WI38 (cell line): ENCODE data around the gene HSPA1L.
"Not testable (repeated sequence)": the region's sequence is repeated elsewhere in the genome, so short reads cannot be mapped to it uniquely, and the experiment has no call there.

ENCODE experiments used
- H3K4me3 ChIP-seq: 2 replicates; pipeline ENCODE4 v1.5.1; 2011; ENCODE audit warnings: low read depth, mild to moderate bottlenecking, control low read depth, low read length
- TF ChIP-seq, protein P1 (sequence below): IDR thresholded peaks from 2 replicates; pipeline ENCODE4 v1.5.1; 2012; ENCODE audit warnings: low read depth, mild to moderate bottlenecking, control low read depth, low read length

Gene HSPA1L

DNA sequence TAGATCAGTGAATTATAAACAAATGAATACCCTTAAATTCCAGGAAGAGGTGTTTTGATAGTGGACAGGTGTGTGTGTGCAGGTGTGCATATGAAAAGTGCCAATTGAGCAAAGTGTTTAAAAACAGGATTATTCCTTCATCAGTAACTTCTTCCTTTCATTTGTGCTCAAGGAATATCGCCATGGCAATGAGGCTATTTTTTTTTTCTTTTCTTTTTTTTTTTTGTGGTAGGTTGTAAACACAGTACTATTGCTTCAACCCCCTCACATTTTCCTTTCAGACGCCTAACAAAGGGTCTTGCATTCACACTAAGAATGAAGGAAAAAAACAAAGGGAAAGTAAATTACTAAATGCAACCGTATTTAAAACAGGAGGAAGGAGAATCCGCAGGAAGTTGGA lies 10.5 kb upstream of the HSPA1L start:
- no peak overlapping the region for H3K4me3 ChIP-seq
- TF ChIP-seq, protein P1, sequence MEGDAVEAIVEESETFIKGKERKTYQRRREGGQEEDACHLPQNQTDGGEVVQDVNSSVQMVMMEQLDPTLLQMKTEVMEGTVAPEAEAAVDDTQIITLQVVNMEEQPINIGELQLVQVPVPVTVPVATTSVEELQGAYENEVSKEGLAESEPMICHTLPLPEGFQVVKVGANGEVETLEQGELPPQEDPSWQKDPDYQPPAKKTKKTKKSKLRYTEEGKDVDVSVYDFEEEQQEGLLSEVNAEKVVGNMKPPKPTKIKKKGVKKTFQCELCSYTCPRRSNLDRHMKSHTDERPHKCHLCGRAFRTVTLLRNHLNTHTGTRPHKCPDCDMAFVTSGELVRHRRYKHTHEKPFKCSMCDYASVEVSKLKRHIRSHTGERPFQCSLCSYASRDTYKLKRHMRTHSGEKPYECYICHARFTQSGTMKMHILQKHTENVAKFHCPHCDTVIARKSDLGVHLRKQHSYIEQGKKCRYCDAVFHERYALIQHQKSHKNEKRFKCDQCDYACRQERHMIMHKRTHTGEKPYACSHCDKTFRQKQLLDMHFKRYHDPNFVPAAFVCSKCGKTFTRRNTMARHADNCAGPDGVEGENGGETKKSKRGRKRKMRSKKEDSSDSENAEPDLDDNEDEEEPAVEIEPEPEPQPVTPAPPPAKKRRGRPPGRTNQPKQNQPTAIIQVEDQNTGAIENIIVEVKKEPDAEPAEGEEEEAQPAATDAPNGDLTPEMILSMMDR: no peak

DNA sequence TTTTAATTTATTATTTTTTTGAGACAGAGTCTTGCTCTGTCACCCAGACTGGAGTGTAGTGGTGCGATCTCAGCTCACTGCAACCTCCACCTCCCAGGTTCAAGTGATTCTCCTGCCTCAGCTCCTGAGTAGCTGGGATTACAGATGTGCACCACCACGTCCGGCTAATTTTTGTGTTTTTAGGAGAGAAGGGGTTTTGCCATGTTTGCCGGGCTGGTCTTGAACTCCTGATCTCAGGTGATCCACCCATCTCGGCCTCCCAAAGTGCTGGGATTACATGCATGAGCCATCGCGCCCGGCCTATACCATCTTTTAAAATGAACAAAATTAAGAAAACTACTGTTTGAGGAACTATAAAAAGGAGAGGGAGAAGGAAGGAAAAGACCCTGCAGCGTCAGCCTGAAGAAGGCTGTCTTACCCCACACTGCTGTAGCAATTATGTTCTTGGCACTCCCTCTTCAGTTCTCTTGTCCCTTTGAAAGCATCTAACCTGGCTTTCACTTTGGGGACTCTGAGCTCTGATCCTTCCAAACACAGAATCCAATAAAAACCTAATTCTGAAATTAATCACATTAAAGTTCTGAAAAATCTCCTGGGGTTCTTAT lies 8.6 kb upstream of the HSPA1L start:
- H3K4me3 ChIP-seq: not testable (repeated sequence)

DNA sequence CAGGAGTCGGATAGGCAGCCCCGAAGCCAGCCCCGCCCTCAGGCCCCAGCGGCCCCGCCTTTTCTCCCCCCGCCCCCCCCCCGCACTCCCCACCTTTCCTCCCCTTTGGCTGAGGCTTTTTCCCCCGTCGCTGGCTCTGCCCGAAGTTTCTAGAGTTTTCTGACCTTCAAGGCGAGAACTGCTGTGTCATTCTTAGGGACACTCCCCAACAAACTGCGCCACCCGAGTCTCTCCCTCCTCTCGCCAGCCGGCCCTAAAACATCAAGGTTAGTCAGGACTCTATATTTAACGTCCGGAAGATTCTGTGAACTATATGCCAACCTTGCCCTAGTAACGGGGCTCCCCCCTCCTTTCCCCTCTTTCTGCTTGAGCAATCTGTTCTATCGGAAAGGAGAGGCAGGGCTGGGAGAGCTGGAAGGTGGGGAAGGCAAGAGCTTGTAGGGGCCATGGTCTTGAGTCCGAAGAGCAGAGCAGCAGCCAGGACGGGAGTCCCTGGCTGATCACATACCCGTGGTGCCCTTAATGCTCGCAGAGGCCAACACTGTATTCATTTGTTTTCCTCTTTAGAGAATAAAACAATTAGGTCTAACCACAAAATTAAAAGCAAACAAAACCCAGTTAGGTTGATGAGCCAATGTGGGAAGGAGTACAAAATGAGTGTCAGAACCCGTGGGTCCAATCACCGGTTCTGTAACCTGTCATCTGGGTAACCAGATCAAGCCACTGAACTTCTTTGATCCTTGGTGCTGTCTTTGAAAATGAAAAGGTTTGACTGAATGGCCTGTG lies 7.1 kb upstream of the HSPA1L start:
- TF ChIP-seq, protein P1: no peak

DNA sequence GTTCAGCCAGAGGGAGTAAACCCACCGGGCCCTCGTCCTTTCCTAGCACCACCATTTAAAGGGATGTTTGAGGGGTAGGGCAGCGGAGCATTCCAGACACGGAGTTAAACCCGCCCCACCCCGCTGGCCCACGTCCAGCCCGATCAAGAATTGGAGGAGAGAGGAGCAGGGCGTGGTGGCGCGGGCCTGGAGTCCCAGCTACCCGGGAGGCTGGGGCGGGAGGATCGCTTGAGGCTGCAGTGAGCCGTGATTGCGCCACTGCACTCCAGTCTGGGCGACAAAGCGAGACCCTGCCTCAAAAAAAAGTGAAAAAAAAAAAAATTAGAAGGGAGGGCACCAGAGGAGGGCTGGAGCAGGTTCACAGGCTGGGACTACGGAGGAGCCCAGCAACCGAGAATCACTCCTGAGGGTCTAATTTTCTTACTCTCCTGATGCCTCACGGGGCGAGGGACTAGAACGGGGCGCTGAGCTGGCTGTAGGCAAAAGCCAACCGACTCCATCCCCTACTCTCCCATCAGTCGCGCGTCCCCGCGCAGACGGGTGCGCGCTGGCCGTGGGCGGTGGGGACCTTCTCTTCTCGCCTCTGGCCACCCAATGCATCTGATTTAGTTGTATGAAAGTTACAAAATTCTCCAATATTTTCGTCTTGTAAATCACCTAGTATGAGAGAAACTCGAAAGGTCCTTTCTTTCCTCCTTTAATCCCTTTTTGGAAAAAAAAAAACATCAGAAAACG lies 6.4 kb upstream of the HSPA1L start:
- TF ChIP-seq, protein P1: no peak
- peak overlapping the region; percentile 61 for H3K4me3 ChIP-seq

More for the DNA sequence above, 7.1 kb upstream of the HSPA1L start:
- peak overlapping the region; percentile 61 for H3K4me3 ChIP-seq

DNA sequence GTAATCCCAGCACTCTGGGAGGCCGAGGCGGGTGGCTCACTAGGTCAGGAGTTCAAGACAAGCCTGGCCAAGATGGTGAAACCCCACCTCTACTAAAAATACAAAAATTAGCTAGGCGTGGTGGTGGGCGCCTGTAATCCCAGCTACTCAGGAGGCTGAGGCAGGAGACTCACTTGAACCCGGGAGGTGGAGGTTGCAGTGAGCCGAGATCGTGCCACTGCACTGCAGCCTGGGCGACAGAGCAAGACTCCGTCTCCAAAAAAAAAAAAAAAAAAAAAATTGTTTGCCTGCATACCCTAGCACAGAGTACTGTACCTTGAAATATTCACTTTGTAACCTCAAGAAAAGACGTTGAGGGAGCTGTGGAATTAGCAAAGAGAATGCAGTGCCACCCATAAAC lies 5.3 kb upstream of the HSPA1L start:
- H3K4me3 ChIP-seq: not testable (repeated sequence)

DNA sequence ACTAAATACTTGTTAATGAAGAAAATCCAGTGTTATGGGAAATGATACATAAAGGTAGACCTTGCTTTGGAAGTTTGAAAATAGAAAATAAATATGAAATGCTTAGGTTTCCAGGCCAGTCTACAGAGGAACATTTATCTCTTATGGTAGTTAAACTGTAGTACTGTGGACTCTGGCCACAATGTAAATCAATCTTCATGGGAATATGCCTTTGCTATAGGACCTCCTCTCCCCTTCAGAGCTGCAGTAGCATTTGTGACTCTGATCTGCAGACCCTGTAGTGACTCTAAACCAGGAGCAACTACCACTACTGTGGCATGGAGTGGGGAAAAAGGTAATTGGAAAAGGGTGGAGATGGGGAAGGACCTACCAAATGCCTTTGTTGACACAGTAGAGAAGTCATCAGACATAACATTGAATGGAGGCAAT lies 4.8 kb upstream of the HSPA1L start:
- H3K4me3 ChIP-seq: no peak overlapping the region
- TF ChIP-seq, protein P1: no peak

DNA sequence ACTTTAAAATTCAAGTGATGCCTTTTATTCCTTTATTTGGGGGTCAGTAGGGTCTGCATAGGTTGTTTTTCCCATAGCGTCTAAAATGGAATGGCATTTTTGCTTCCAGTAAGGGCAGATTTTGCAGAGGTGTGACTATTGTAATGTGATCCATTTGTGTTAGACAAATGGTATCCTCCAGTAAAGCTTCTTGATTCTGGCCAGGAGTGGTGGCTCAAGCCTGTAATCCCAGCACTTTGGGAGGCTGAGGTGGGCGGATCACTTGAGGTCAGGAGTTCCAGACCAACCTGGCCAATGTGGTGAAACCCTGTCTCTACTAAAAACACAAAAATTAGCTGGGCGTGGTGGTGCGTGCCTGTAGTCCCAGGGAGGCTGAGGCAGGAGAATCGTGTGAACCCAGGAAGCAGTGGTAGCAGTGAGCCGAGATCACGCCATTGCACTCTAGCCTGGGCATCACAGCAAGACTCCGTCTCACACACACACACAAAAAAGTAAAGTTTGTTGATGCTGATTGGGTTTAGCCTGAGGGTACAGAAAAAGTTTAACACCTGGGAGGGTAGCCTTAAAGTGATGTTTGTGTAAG lies 2.9 kb upstream of the HSPA1L start:
- H3K4me3 ChIP-seq: peak overlapping the region; percentile 69

DNA sequence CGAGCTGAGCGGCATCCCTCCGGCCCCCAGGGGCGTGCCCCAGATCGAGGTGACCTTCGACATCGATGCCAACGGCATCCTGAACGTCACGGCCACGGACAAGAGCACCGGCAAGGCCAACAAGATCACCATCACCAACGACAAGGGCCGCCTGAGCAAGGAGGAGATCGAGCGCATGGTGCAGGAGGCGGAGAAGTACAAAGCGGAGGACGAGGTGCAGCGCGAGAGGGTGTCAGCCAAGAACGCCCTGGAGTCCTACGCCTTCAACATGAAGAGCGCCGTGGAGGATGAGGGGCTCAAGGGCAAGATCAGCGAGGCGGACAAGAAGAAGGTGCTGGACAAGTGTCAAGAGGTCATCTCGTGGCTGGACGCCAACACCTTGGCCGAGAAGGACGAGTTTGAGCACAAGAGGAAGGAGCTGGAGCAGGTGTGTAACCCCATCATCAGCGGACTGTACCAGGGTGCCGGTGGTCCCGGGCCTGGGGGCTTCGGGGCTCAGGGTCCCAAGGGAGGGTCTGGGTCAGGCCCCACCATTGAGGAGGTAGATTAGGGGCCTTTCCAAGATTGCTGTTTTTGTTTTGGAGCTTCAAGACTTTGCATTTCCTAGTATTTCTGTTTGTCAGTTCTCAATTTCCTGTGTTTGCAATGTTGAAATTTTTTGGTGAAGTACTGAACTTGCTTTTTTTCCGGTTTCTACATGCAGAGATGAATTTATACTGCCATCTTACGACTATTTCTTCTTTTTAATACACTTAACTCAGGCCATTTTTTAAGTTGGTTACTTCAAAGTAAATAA lies 2.2 kb upstream of the HSPA1L start:
- H3K4me3 ChIP-seq: peak overlapping the region; percentile 69

DNA sequence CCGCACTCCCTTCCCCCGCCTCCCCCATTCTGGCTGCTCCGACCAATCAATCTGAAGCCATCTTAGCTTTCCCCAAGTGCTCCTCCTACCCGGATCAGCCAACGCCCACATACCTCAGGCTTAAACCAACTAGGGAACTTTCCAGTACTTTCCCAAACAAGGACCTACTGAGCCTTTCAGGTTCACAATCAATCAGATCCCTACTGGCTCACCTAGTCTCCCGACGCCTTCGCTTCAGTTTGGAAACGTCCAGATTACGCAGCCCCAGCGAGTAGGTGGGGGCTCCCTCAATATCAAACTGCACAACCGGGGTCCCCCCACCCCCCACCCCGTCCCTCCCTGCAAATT lies 432 bp downstream of the HSPA1L start:
- H3K4me3 ChIP-seq: peak overlapping the region; percentile 72
- TF ChIP-seq, protein P1: no peak
